Vagina (tissue), 2 donors: Measurements from ENCODE around the gene CYP46A1. TPM values are rescaled to one million over a fixed set of nuclear protein-coding genes. Genes with fewer than 3 reads are reported as not detected.

Experiments used
- DNase-seq, 2 donors: peaks; one replicate each; pipeline ENCODE4 v3.0.0-alpha.2; 2017; ENCODE audit errors: extremely low spot score in 2 of 2
- H3K27ac ChIP-seq: fragments of 200-600 bp; sonication (generic); one replicate; pipeline ENCODE4 v1.5.1; 2019
- H3K27me3 ChIP-seq: fragments of 200-600 bp; sonication (generic); one replicate; pipeline ENCODE4 v1.5.1; 2019
- H3K36me3 ChIP-seq, 2 donors: fragments of 200-600 bp; sonication (generic); one replicate each; pipeline ENCODE4 v1.5.1; 2017 to 2019
- H3K4me1 ChIP-seq: fragments of 200-600 bp; sonication (generic); one replicate; pipeline ENCODE4 v1.5.1; 2019
- H3K4me3 ChIP-seq, 2 donors: fragments of 200-600 bp; sonication (generic); 1 replicate in 1 of 2; 2 replicates in 1 of 2; pipeline ENCODE4 v1.5.1; 2016 to 2019
- H3K9me3 ChIP-seq: fragments of 200-600 bp; sonication (generic); one replicate; pipeline ENCODE4 v1.5.1; 2019
- CTCF ChIP-seq, 3 experiments: fragments of 450-650 bp in 2 of 3; fragments of 200-600 bp in 1 of 3; sonication (generic) in 1 of 3; IDR thresholded peaks; one replicate each; pipeline ENCODE4 v1.5.1; 2017 to 2019; ENCODE audit warnings: antibody characterized with exemption in 3 of 3, mild to moderate bottlenecking in 2 of 3, moderate library complexity in 2 of 3
- POLR2A ChIP-seq, 2 donors: fragments of 450-650 bp; IDR thresholded peaks; one replicate each; pipeline ENCODE4 v1.6.1; 2017; ENCODE audit warnings: antibody characterized with exemption in 2 of 2, mild to moderate bottlenecking in 2 of 2, moderate library complexity in 2 of 2
- POLR2AphosphoS5 ChIP-seq, 2 donors: sonication (generic); formaldehyde crosslinking; IDR thresholded peaks; one replicate each; pipeline ENCODE4 v1.9.0; 2017; ENCODE audit warnings: antibody characterized with exemption in 2 of 2, mild to moderate bottlenecking in 2 of 2, low read depth in 1 of 2; ENCODE audit not compliant: insufficient read depth in 1 of 2
- intact Hi-C: fragments of 100-400 bp; cut with DNase I; formaldehyde crosslinking; loops from one replicate; pipeline ENCODE4 v1.15.1; 2023
- total RNA-seq: library from RNA; depleted of rRNA; stranded (reverse); fragments of >200 nt; gene quantifications from one replicate; pipeline ENCODE4 v1.2.3, GENCODE V29; 2016

Gene CYP46A1
- total RNA-seq, 1 donor from 2014 or later = 1.2 TPM

- TF ChIP-seq POLR2AphosphoS5 (IDR thresholded peaks at IDR 0.05; ENCODE audit: insufficient read depth in 1 of 2, low read depth in 1 of 2) = no peak
- TF ChIP-seq CTCF (IDR thresholded peaks at IDR 0.05) = no peak
- no peak for TF ChIP-seq POLR2A (IDR thresholded peaks at IDR 0.05)
- intact Hi-C loops = no loop called here
- no peaks in the 10 kb centered on the region for H3K9me3 ChIP-seq
- H3K27ac ChIP-seq = no peak overlapping the region
- no peak for DNase-seq
- no peaks in the 10 kb centered on the region for H3K36me3 ChIP-seq
- no peak overlapping the region for H3K4me3 ChIP-seq
- no peaks in the 10 kb centered on the region for H3K27me3 ChIP-seq
- no peaks in the 10 kb centered on the region for H3K4me1 ChIP-seq
Measured at GRCh38 chr14:99674776-99675381, 9.2 kb upstream of the CYP46A1 start.

GRCh38 chr14:99675382-99675835 is 8.7 kb upstream of the CYP46A1 start:
- no peak for DNase-seq
- Histone ChIP-seq H3K9me3 (no peaks in the 10 kb centered on the region), H3K27me3 (no peaks in the 10 kb centered on the region), H3K4me1 (no peaks in the 10 kb centered on the region), H3K27ac (no peak overlapping the region), H3K36me3 (no peaks in the 10 kb centered on the region), H3K4me3 (no peak overlapping the region)
- intact Hi-C loops = no loop called here
- TF ChIP-seq POLR2A (IDR thresholded peaks at IDR 0.05) = no peak
- TF ChIP-seq CTCF (IDR thresholded peaks at IDR 0.05) = no peak
- TF ChIP-seq POLR2AphosphoS5 (IDR thresholded peaks at IDR 0.05; ENCODE audit: insufficient read depth in 1 of 2, low read depth in 1 of 2) = no peak

GRCh38 chr14:99675951-99676350 is 8.1 kb upstream of the CYP46A1 start:
- H3K4me3 ChIP-seq = no peak overlapping the region
- H3K4me1 ChIP-seq = no peaks in the 10 kb centered on the region
- no peaks in the 10 kb centered on the region for H3K27me3 ChIP-seq
- no peak overlapping the region for H3K27ac ChIP-seq
- TF ChIP-seq CTCF (IDR thresholded peaks at IDR 0.05) = no peak
- no peak for TF ChIP-seq POLR2AphosphoS5 (IDR thresholded peaks at IDR 0.05; ENCODE audit: insufficient read depth in 1 of 2, low read depth in 1 of 2)
- no peak for TF ChIP-seq POLR2A (IDR thresholded peaks at IDR 0.05)
- DNase-seq = no peak
- no peaks in the 10 kb centered on the region for H3K36me3 ChIP-seq
- no peaks in the 10 kb centered on the region for H3K9me3 ChIP-seq
- intact Hi-C loops = no loop called here

GRCh38 chr14:99676657-99677056 is 7.4 kb upstream of the CYP46A1 start:
- DNase-seq = no peak
- TF ChIP-seq POLR2A (IDR thresholded peaks at IDR 0.05) = no peak
- no peak for TF ChIP-seq CTCF (IDR thresholded peaks at IDR 0.05)
- intact Hi-C loops = no loop called here

GRCh38 chr14:99677231-99678140 is 6.6 kb upstream of the CYP46A1 start:
- H3K9me3 ChIP-seq = no peaks in the 10 kb centered on the region
- H3K4me1 ChIP-seq = peaks cover under 1% of the 10 kb centered on the region
- DNase-seq = no peak
- intact Hi-C loops = no loop called here
- no peaks in the 10 kb centered on the region for H3K27me3 ChIP-seq
- no peaks in the 10 kb centered on the region for H3K36me3 ChIP-seq
- no peak for TF ChIP-seq CTCF (IDR thresholded peaks at IDR 0.05)
- no peak for TF ChIP-seq POLR2AphosphoS5 (IDR thresholded peaks at IDR 0.05; ENCODE audit: insufficient read depth in 1 of 2, low read depth in 1 of 2)
- no peak for TF ChIP-seq POLR2A (IDR thresholded peaks at IDR 0.05)
- H3K27ac ChIP-seq = no peak overlapping the region
- H3K4me3 ChIP-seq = no peak overlapping the region

More at GRCh38 chr14:99676657-99677056, 7.4 kb upstream of the CYP46A1 start:
- Histone ChIP-seq H3K27ac (no peak overlapping the region), H3K36me3 (no peaks in the 10 kb centered on the region), H3K4me1 (no peaks in the 10 kb centered on the region), H3K4me3 (no peak overlapping the region), H3K9me3 (no peaks in the 10 kb centered on the region), H3K27me3 (no peaks in the 10 kb centered on the region)
